ENCODE results near the gene PLEKHA5. TPM values are rescaled to one million over a fixed set of nuclear protein-coding genes. Genes with fewer than 3 reads are reported as not detected.

The PLEKHA5 gene
- polyA plus RNA-seq, 1 donor (not counting 4 experiments of a cell fraction or from before 2014, with no cell fraction given): 21.7 TPM

DNA sequence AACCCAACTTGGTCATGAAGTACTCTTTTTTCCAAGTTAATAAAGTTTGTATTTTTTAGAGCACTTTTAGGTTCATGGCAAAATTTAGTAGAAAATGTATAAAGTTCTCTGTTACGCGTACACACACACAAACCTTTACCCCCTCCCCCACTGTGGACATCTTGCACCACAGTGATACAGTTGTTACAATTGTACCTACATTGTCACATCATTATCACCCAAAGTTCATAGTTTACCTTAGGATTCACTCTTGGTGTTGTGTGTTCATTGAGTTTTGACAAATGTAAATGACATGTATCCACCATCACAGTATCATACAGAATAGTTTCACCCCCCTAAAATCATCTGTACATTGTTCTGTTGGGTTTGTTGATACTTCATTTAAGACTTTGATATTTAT, 23.9 kb downstream of the PLEKHA5 start:
- H3K4me2 ChIP-seq (ENCODE audit: control insufficient read depth, extremely low read depth, insufficient read depth, low read depth, low read length): no peak overlapping the region
- H3K9ac ChIP-seq (ENCODE audit: control insufficient read depth, extremely low read depth, insufficient read depth, low read length): no peak overlapping the region
- H3K27me3 ChIP-seq (ENCODE audit: control insufficient read depth, extremely low read depth, insufficient read depth, low read length): no peaks in the 10 kb centered on the region
- no peaks in the 10 kb centered on the region for H4K20me1 ChIP-seq (ENCODE audit: control insufficient read depth, extremely low read depth, insufficient read depth, low read length)
- FAIRE-seq (peak; percentile 60), DNase-seq (ENCODE audit: low read depth, low spot score) (no peak)
- dilution Hi-C loops (cut with MboI; ENCODE audit: extremely low pct_ligation_motif_present, low sequenced_read_pairs): no loop called here
- no peak overlapping the region for H3K4me3 ChIP-seq (ENCODE audit: control insufficient read depth in 2 of 3, extremely low read depth in 1 of 3, insufficient read depth in 2 of 3, low read depth in 1 of 3, low read length in 3 of 3)
- TF ChIP-seq, protein P1, sequence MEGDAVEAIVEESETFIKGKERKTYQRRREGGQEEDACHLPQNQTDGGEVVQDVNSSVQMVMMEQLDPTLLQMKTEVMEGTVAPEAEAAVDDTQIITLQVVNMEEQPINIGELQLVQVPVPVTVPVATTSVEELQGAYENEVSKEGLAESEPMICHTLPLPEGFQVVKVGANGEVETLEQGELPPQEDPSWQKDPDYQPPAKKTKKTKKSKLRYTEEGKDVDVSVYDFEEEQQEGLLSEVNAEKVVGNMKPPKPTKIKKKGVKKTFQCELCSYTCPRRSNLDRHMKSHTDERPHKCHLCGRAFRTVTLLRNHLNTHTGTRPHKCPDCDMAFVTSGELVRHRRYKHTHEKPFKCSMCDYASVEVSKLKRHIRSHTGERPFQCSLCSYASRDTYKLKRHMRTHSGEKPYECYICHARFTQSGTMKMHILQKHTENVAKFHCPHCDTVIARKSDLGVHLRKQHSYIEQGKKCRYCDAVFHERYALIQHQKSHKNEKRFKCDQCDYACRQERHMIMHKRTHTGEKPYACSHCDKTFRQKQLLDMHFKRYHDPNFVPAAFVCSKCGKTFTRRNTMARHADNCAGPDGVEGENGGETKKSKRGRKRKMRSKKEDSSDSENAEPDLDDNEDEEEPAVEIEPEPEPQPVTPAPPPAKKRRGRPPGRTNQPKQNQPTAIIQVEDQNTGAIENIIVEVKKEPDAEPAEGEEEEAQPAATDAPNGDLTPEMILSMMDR (optimal IDR thresholded peaks at IDR 0.05 in 1 of 3, IDR thresholded peaks at IDR 0.05 in 1 of 3, conservative IDR thresholded peaks at IDR 0.05 in 1 of 3; ENCODE audit: extremely low read depth in 1 of 3, insufficient read depth in 2 of 3, low read length in 3 of 3): no peak
- no peak for TF ChIP-seq EZH2 (IDR thresholded peaks at IDR 0.05; ENCODE audit: low read length)
- H3K9me1 ChIP-seq (ENCODE audit: control insufficient read depth, extremely low read depth, insufficient read depth, low read length): no peaks in the 10 kb centered on the region
- H3K79me2 ChIP-seq (ENCODE audit: control insufficient read depth, insufficient read depth, low read length): peaks cover 76% of the 10 kb centered on the region
- peaks cover 4 to 7% of the 10 kb centered on the region in 2 experiments for H3K36me3 ChIP-seq (ENCODE audit: control insufficient read depth in 2 of 2, extremely low read depth in 1 of 2, insufficient read depth in 2 of 2, low read length in 2 of 2)
- no peak overlapping the region for H2AFZ ChIP-seq (ENCODE audit: control insufficient read depth, low read length)
- H3K4me1 ChIP-seq (ENCODE audit: control insufficient read depth, extremely low read depth, insufficient read depth, low read length): no peaks in the 10 kb centered on the region
- no peaks in the 10 kb centered on the region for H3K9me3 ChIP-seq (ENCODE audit: control insufficient read depth, low read depth, low read length)
- no peak overlapping the region for H3K27ac ChIP-seq (ENCODE audit: control insufficient read depth, insufficient read depth, low read length)

DNA sequence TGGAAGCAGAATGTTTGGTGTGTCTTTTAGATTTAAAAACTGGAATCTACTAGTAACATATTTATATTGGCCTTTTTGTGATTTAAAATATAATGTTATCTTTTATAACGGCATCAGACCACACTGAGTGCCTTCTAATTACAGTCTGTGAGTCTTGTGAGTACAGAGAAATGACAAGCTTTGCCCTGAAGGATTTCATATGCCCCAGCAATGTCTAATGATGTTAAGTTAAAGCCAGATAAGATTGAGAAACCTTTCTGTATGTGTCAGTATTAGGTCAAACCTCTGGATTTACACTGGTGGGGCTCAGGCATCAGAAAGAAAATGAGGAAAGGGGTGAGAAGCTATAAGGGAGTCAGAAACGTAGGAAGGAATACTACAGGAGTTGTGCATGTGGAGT, 25.2 kb downstream of the PLEKHA5 start:
- TF ChIP-seq, protein P1 (optimal IDR thresholded peaks at IDR 0.05 in 1 of 3, IDR thresholded peaks at IDR 0.05 in 1 of 3, conservative IDR thresholded peaks at IDR 0.05 in 1 of 3; ENCODE audit: extremely low read depth in 1 of 3, insufficient read depth in 2 of 3, low read length in 3 of 3): no peak
- TF ChIP-seq EZH2 (IDR thresholded peaks at IDR 0.05; ENCODE audit: low read length): no peak
- no peak overlapping the region for H3K4me3 ChIP-seq (ENCODE audit: control insufficient read depth in 2 of 3, extremely low read depth in 1 of 3, insufficient read depth in 2 of 3, low read depth in 1 of 3, low read length in 3 of 3)
- no peak overlapping the region for H3K4me2 ChIP-seq (ENCODE audit: control insufficient read depth, extremely low read depth, insufficient read depth, low read depth, low read length)
- H3K9me3 ChIP-seq (ENCODE audit: control insufficient read depth, low read depth, low read length): no peaks in the 10 kb centered on the region
- H3K9me1 ChIP-seq (ENCODE audit: control insufficient read depth, extremely low read depth, insufficient read depth, low read length): no peaks in the 10 kb centered on the region
- no peak overlapping the region for H3K9ac ChIP-seq (ENCODE audit: control insufficient read depth, extremely low read depth, insufficient read depth, low read length)
- H3K27ac ChIP-seq (ENCODE audit: control insufficient read depth, insufficient read depth, low read length): no peak overlapping the region
- FAIRE-seq: no peak
- H3K27me3 ChIP-seq (ENCODE audit: control insufficient read depth, extremely low read depth, insufficient read depth, low read length): no peaks in the 10 kb centered on the region
- dilution Hi-C loops (cut with MboI; ENCODE audit: extremely low pct_ligation_motif_present, low sequenced_read_pairs): no loop called here
- no peaks in the 10 kb centered on the region for H4K20me1 ChIP-seq (ENCODE audit: control insufficient read depth, extremely low read depth, insufficient read depth, low read length)
- no peak overlapping the region for H2AFZ ChIP-seq (ENCODE audit: control insufficient read depth, low read length)
- H3K79me2 ChIP-seq (ENCODE audit: control insufficient read depth, insufficient read depth, low read length): peaks cover 73% of the 10 kb centered on the region
- no peaks in the 10 kb centered on the region for H3K4me1 ChIP-seq (ENCODE audit: control insufficient read depth, extremely low read depth, insufficient read depth, low read length)
- DNase-seq (ENCODE audit: low read depth, low spot score): no peak
- H3K36me3 ChIP-seq (ENCODE audit: control insufficient read depth in 2 of 2, extremely low read depth in 1 of 2, insufficient read depth in 2 of 2, low read length in 2 of 2): peaks cover 1 to 4% of the 10 kb centered on the region in 2 experiments

All from keratinocyte (primary cell).